ENCODE results near the gene UNC45A.

UNC45A gene

DNA sequence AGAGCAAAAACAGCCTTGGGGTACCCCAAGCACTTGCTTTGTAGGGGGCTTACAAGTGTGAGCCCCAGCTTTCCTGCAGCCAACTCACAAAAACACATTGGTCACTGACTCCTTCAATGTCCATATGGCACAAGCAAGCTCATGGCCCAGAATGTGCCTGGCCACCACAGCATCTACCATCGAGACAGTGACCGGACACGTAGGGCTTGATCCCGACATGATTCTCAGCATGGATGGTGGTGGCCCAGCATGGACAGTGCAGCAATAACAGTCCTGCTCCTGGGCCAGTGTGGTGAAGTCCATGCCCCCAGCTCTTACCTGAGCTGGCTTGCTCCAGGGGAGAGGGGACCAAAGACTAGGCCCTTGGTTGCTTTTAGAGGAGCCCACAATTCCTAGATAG is 6.0 kb downstream of the UNC45A start:
- no peak for DNase-seq (ENCODE audit: low spot score)

- DNase-seq (ENCODE audit: low spot score): no peak
Measured at GRCh38 chr15:90942354-90943120, 7.5 kb downstream of the UNC45A start.

DNA sequence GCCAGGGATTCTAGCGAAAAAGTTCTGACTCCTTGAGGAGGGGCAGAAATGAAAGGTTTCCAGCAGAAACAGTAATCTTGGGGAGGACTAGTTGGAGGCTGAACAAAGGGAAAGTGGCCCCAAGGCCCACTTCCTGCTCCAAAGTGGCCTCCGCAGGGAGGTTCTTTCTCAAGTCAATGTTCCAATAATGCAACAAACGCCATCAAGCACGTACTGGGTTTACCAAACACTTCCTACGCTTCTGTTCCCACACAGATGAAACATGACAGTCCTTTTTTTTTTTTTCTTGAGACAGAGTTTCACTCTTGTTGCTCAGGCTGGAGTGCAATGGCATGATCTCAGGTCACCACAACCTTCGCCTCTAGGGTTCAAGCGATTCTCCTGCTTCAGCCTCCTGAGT is 10.0 kb downstream of the UNC45A start:
- DNase-seq (ENCODE audit: low spot score): no peak

DNA sequence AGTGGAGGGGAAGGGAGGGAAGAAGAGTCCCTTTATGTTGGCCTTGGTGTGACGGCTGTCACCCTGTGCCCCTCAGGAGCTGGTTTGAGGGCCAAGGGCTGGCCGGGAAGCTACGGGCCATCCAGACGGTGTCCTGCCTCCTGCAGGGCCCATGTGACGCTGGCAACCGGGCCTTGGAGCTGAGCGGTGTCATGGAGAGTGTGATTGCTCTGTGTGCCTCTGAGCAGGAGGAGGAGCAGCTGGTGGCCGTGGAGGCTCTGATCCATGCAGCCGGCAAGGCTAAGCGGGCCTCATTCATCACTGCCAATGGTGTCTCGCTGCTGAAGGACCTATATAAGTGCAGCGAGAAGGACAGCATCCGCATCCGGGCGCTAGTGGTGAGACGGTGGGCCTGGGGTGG is 11.5 kb downstream of the UNC45A start:
- no peak for DNase-seq (ENCODE audit: low spot score)

DNA sequence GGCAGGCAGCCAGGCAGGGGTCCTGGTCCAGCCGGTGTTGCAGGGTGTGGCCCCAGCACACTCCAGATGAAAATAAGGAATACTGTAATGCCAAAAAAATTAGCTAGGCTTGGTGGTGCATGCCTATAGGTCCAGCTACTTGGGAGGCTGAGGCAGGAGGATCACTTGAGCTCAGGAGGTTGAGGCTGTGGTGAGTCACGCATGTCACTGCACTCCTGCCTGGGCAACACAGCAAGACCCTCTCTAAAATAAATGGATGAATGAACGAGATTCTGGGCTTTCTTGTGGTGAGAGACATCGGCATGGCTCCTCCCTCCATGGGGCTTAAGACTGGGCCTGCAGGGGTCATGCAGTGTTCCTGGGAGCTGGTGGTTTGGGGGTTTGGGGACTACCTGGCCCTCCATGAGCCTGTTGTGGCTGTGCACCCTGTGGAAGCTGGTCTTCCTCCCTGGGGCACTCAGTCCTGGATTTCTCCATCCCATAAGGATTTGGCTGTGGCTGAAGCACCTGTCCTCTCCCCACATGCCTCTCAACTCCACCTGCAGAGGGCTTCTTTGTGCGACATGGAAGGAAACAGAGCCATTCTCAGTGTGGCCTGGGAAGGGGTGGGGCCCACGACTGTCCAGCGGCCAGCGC is 12.0 kb downstream of the UNC45A start:
- no peak for DNase-seq (ENCODE audit: low spot score)

- DNase-seq (ENCODE audit: low spot score): no peak
Measured at GRCh38 chr15:90947577-90948357, 12.7 kb downstream of the UNC45A start.

DNA sequence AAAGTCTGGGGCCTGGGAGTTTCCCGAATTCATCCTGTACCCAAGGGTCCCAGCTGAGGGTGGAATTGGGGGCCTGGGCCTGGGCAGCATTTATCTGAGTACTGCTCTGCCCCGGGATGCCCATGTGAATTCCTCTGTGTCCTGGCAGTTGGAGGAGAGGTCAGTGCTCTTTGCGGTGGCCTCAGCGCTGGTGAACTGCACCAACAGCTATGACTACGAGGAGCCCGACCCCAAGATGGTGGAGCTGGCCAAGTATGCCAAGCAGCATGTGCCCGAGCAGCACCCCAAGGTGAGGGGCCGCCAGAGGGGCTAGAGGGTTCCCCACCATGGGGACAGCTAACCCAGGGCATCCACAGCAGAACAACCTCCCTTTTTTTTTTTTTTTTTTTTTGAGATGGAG is 13.4 kb downstream of the UNC45A start:
- DNase-seq (ENCODE audit: low spot score): no peak

DNA sequence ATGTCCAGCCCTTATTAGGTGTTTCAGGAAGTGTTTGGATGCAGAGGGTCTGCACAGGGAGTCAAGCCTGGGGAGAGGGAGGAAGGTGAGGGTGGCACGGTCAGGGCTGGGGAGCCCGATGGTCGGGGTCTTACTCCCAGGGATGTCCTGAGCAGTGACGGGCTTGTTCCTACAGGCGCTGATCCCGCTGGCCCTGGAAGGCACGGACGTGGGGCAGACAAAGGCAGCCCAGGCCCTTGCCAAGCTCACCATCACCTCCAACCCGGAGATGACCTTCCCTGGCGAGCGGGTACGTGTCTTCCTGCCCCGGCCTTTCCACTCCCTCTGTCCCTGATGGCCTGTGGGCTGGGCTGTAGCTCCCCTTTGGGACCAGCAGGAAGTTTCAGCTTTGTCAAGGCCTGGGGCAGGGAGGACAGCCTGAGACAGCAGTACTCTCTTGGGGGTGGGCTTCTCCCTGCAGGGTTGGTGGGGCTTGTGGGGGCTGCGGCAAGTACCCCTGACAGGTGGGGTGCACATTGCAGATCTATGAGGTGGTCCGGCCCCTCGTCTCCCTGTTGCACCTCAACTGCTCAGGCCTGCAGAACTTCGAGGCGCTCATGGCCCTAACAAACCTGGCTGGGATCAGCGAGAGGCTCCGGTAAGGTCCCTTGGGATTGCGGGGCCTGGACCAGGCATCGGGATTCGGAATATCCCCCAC is 15.0 kb downstream of the UNC45A start:
- DNase-seq (ENCODE audit: low spot score): no peak

DNA sequence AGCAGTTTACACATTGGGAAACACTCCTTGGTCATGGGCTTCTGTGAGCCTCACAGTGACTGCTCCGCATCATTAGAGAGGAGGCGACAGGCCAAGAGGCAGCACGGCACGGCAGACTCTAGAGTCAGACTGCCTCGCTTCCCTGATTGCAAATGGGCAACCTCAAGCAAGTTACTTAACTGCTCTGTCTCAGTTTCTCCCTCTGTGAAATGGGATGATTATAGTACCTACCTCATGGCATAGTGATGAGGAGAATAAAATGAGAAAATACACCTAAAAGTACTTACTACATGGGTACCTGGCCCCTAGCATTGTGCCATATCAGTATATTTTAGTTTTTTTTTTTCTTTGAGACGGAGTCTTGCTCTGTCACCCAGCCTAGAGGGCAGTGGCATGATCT is 15.6 kb downstream of the UNC45A start:
- DNase-seq (ENCODE audit: low spot score): no peak

GRCh38 chr15:90952901-90953677 is 18.0 kb downstream of the UNC45A start:
- DNase-seq (ENCODE audit: low spot score): no peak

GRCh38 chr15:90953947-90954711 is 19.0 kb downstream of the UNC45A start:
- DNase-seq (ENCODE audit: low spot score): no peak

DNA sequence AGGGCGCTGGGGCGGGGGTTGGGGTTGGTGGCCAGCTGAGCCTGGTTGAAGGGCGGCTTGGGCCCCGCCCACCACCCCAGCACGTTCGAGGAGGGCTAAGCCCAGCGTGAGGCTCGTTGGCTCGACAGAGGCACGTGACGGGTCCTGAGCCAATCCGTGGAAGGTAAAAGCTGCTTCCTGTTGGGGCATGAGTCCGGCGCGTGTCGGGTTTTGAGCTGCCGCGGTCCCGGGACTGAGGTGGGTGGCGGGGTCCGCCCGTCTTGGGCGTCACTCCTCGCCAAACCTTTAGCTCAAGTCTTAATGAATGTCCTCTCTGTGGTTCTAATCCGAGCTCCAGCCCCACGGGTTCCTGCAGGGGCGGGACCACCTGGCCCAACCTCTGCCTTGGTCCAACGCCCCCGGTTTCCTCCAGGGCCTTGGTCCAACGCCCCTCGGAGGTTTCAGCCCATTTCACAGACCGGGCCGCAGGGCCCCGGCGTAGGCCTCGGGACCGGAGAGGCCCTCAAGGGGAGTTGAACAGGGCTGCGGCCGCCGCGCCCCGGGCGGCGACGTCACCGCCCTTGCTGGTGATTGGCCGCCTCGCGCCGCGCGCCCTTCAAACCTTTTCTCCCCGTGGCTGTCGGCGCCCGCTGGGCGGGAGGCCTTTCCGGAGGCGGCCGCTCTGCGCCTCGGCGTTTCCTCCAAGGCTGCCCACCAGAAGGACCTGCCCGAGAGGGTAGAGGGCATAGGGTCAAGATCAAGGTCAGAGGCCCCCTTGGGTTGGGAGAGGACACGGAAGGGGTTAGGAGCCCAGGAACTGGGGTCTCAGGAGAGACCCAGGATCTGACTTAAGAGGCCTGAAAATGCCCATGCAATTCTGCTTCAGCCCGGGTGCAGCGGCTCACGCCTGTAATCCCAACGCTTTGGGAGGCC is 19.9 kb downstream of the UNC45A start, which contains the start of gene RCCD1:
RCCD1 (plus strand) TSS at position 173 of the 912 bp plus-strand sequence. CDS start 1,851 bp downstream, outside the sequence.
- peak; percentile 76 for DNase-seq (ENCODE audit: low spot score)

GRCh38 chr15:90955624-90956273 is 20.7 kb downstream of the UNC45A start:
- no peak for DNase-seq (ENCODE audit: low spot score)

GRCh38 chr15:90956274-90957030 is 21.4 kb downstream of the UNC45A start:
- peak; percentile 32 for DNase-seq (ENCODE audit: low spot score)

DNA sequence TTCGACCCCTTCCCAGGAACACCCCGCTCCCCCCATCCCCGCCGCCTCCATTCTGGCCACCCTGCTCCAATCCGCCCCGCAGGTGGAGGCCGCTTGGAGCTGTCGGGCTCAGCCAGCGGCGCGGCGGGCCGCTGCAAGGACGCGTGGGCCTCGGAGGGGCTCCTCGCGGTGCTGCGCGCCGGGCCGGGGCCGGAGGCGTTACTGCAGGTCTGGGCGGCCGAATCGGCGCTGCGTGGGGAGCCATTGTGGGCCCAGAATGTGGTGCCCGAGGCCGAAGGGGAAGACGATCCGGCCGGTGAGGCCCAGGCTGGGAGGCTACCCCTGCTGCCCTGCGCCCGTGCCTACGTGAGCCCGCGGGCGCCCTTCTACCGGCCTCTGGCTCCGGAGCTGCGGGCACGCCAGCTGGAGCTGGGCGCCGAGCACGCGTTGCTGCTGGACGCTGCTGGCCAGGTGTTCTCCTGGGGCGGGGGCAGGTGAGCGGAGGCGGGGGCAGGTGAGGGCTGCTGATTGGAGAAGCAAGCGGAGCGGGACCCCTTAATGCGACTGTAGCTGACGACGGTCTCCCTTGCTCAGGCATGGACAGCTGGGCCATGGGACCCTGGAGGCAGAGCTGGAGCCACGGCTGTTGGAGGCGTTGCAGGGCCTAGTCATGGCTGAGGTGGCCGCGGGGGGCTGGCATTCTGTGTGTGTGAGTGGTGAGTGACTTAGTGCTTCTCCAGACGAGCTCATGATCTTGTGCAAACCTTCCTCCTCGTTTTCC is 22.1 kb downstream of the UNC45A start:
- DNase-seq (ENCODE audit: low spot score): no peak

GRCh38 chr15:90957791-90958190 is 22.7 kb downstream of the UNC45A start:
- DNase-seq (ENCODE audit: low spot score): no peak

- DNase-seq (ENCODE audit: low spot score): no peak
Measured at GRCh38 chr15:90959028-90959595, 24.0 kb downstream of the UNC45A start.
